ENCODE data around the gene RELL1. TPM values are rescaled to one million over a fixed set of nuclear protein-coding genes. Genes with fewer than 3 reads are reported as not detected.
A peak's percentile ranks its signal among the peaks of the same experiment; 100 is the strongest.

Gene RELL1, protein sequence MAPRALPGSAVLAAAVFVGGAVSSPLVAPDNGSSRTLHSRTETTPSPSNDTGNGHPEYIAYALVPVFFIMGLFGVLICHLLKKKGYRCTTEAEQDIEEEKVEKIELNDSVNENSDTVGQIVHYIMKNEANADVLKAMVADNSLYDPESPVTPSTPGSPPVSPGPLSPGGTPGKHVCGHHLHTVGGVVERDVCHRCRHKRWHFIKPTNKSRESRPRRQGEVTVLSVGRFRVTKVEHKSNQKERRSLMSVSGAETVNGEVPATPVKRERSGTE
- total RNA-seq = 10 to 100 TPM; 41.9 to 43.2 TPM

DNA sequence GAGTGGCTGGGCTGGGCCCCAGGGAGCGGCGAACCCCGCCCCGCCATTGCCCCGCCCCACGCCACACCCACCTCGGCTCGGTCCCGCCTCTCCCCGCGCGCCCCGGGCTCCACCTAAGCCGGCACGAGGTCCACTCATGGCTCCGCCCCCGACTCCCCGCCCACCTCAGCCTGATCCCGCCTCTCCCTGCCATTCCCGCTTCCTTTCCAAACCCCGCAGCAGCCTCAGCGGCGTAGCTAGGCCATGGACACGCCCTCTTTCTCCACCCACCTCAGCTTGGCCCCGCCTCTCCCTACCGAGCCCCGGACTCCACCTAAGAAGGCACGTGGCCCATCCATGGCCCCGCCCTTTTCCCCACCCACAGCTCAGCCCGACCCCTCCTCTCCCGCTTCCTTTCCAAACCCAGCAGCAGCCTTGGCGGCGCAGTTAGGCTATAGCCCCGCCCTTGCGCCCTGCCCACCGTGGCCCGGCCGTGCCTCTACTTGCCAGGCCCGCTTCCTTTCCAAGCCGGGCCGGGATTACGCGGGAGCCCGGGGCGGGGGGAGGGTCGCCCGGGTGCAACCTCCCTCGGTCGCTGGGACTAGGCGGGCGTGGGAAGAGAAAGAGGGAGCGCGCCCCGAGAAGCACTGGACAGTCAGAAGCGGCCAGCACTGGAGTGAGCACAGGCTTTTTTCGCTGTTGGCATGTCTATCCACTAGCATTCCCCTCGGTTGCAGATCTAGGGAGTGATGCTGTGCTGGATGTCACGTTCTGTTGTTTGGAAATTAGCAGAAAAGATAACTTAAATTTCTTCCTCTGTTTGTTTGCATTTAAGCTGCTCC, at the start of gene RELL1:
RELL1 (minus strand) TSS at position 4 of the 821 bp plus-strand sequence. CDS start 89 bp downstream, outside the sequence.
- Mint-ChIP-seq H3K4me3 (peak within 1 kb of the TSS; percentile 94), H3K27ac (peak within 1 kb of the TSS; percentile 94), H3K9me3 (ENCODE audit: insufficient read depth) (no peaks in the 10 kb centered on the region), H3K36me3 (ENCODE audit: low read depth) (peaks cover 30% of the 10 kb centered on the region), H3K4me1 (ENCODE audit: low read depth) (peaks cover 40% of the 10 kb centered on the region), H3K27me3 (ENCODE audit: low read depth) (peaks cover 4% of the 10 kb centered on the region)
- CTCF ChIA-PET = interaction anchor here (0.6 to 1.4 kb wide), 5 partner anchors 11 to 118 kb away, joined by 3 to 6 read pairs (median 4); no protein-coding TSS in a partner anchor
- DNase-seq = peak; percentile 100
- peak; percentile 85 for ATAC-seq
- POLR2A ChIA-PET = interaction anchor here (0.7 to 1.0 kb wide), 2 partner anchors 13 to 80 kb away, joined by 3 read pairs; no protein-coding TSS in a partner anchor

DNA sequence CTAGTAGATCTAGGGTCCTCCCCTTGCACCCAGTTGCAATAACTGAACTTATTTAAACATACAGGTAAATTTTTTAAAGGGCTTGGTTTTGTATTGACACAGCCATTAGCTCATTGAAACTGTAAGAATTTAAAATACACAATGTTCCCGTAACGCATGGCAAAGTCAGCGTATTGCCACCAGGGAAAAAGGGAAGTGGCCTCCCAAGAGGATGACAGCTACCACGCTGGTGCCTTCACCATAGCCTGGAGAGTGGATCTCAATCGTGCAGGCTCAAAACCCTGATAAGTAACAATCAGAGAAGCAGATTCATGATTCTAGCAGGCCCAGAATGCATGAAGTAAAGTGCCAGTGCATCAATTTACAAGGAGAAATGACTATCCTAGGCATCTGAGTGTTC, 49.4 kb upstream of the RELL1 start:
- no peak for ATAC-seq
- POLR2A ChIA-PET = no interaction called here
- H3K9me3 Mint-ChIP-seq (ENCODE audit: insufficient read depth) = no peaks in the 10 kb centered on the region
- DNase-seq = no peak
- CTCF ChIA-PET = no interaction called here
- H3K4me1 Mint-ChIP-seq (ENCODE audit: low read depth) = no peaks in the 10 kb centered on the region
- peaks cover 3% of the 10 kb centered on the region for H3K27me3 Mint-ChIP-seq (ENCODE audit: low read depth)
- H3K36me3 Mint-ChIP-seq (ENCODE audit: low read depth) = no peaks in the 10 kb centered on the region
- H3K4me3 Mint-ChIP-seq = no peak overlapping the region
- no peak overlapping the region for H3K27ac Mint-ChIP-seq

DNA sequence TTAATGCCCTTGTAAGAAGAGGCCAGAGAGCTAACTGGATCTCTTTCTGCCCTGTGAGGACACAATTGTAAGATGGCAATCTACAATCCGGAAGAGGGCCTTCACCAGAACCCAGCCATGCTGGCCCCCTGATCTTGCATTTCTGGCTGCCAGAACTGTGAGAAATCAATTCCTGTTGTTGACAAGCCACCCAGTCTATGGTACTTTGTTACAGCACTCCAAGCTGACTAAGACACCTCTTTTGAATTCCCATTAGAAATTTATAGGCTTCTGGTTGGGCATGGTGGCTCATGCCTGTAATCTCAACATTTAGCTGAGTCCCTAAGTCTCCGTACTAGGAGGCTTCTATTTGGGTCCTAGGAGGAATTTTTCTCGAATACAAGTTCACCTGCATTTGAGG, 48.8 kb upstream of the RELL1 start:
- Mint-ChIP-seq H3K27ac (no peak overlapping the region), H3K4me1 (ENCODE audit: low read depth) (no peaks in the 10 kb centered on the region), H3K4me3 (no peak overlapping the region), H3K27me3 (ENCODE audit: low read depth) (no peaks in the 10 kb centered on the region), H3K36me3 (ENCODE audit: low read depth) (no peaks in the 10 kb centered on the region), H3K9me3 (ENCODE audit: insufficient read depth) (no peaks in the 10 kb centered on the region)
- POLR2A ChIA-PET = no interaction called here
- ATAC-seq (no peak), DNase-seq (no peak)
- CTCF ChIA-PET = no interaction called here

DNA sequence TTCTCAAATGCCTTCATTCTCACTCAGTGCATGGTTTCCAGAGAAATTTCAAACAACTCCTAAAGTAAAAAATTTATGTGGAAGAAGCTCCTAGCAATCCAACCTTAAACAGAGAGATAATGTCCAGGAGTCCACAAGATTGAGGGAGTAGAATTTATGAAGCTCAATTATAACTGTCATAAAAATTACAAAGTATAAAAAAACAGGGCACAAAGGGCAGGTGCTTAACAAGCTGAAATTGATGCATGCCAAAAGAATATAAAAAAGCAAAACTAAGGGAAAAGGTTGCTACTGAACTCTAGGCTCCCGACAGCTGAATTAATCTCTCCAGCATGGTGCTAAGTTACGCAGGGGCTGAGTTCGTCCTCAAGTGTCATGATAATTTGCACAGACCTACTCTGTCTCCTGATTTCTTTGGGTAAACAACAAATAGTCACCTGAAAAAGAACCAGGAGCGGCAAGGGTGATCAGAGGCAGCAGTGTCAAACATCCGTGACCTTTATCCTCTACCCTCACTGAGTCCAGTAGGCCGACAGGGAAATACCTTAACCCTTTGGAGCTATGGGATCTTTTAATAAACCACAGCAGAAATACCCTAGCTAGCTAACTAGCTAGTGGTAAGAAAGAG, 47.2 kb upstream of the RELL1 start:
- H3K9me3 Mint-ChIP-seq (ENCODE audit: insufficient read depth) = no peaks in the 10 kb centered on the region
- no peak overlapping the region for H3K4me3 Mint-ChIP-seq
- no peaks in the 10 kb centered on the region for H3K4me1 Mint-ChIP-seq (ENCODE audit: low read depth)
- H3K27ac Mint-ChIP-seq = no peak overlapping the region
- no peak for DNase-seq
- POLR2A ChIA-PET = no interaction called here
- CTCF ChIA-PET = no interaction called here
- H3K27me3 Mint-ChIP-seq (ENCODE audit: low read depth) = no peaks in the 10 kb centered on the region
- H3K36me3 Mint-ChIP-seq (ENCODE audit: low read depth) = no peaks in the 10 kb centered on the region
- ATAC-seq = no peak

DNA sequence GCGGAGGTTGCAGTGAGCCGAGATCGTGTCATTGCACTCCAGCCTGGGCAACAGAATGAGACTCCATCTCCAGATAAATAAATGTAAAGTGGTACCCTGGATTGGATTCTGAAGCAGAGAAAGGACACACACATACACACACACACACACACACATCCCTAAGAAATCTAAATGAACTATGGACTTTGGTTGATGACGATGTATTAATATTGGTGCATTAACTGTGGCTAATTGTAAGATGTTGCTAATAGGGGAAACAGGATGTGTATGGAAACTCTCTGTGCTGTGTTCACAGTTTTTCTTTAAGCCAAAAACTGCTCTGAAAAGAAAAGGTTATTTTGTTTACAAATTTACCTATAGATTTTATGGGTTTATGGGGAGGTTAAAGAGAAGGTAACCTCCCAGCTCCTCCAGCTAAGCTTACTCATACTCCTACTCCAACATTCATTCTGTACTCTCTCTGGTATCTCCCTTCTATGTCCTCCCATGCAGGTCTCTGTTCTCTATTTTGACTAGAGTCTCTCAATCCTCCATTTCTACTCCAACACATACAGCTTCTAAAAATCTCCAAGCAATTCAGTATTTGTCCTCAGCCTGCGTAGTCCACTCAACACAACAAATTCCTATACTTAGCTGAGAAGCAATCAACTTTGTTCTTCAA, 46.5 kb upstream of the RELL1 start:
- no peak overlapping the region for H3K27ac Mint-ChIP-seq
- no peaks in the 10 kb centered on the region for H3K9me3 Mint-ChIP-seq (ENCODE audit: insufficient read depth)
- ChIA-PET CTCF (no interaction called here), POLR2A (no interaction called here)
- H3K36me3 Mint-ChIP-seq (ENCODE audit: low read depth) = no peaks in the 10 kb centered on the region
- H3K27me3 Mint-ChIP-seq (ENCODE audit: low read depth) = no peaks in the 10 kb centered on the region
- peaks cover 6% of the 10 kb centered on the region for H3K4me1 Mint-ChIP-seq (ENCODE audit: low read depth)
- H3K4me3 Mint-ChIP-seq = no peak overlapping the region
- ATAC-seq (no peak), DNase-seq (no peak)

DNA sequence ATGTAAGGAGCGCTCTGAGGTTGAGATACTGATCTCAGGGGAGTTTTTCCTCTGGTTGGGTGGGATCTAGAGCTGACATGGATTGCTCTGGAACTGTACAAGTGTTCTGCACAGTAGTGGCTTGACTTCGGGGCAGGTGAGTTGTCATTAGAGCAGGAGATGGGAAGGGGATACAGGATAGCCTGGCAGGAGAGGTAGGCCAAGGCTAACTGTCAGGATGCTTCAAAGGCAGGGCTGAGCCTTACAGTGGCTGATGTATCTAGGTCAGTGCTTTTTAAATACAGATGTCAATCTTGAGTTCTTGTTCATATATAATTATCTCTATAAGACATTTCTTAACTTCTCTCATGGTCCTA, 43.5 kb upstream of the RELL1 start:
- ChIA-PET POLR2A (no interaction called here), CTCF (interaction anchor here (1.0 to 1.3 kb wide), 2 partner anchors 47 to 127 kb away, joined by 3 read pairs; no protein-coding TSS in a partner anchor)
- Mint-ChIP-seq H3K27me3 (ENCODE audit: low read depth) (no peaks in the 10 kb centered on the region), H3K27ac (no peak overlapping the region), H3K4me1 (ENCODE audit: low read depth) (peaks cover 8% of the 10 kb centered on the region), H3K36me3 (ENCODE audit: low read depth) (no peaks in the 10 kb centered on the region), H3K9me3 (ENCODE audit: insufficient read depth) (no peaks in the 10 kb centered on the region), H3K4me3 (no peak overlapping the region)
- DNase-seq (no peak), ATAC-seq (no peak)

DNA sequence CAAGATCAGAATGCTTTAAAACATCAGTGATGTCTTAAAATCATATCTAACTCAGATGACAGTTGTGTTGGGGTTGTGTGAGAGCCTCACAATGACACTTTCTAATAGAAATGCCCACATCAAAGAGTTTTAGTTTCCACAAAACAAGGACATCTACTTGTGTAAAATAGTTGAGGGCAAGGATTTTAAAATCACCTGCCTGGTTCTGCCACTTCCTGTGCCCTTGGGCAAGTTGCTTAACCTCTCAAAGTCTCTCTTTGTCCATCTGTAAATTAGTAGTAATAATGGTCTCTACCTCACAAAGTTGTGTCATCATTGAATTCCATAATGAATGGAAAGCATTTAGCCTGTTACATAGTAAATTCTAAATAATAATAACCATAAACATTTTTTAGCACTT, 41.9 kb upstream of the RELL1 start:
- ATAC-seq (no peak), DNase-seq (no peak)
- ChIA-PET CTCF (no interaction called here), POLR2A (no interaction called here)
- no peak overlapping the region for H3K4me3 Mint-ChIP-seq
- no peak overlapping the region for H3K27ac Mint-ChIP-seq
- peaks cover 9% of the 10 kb centered on the region for H3K4me1 Mint-ChIP-seq (ENCODE audit: low read depth)
- H3K36me3 Mint-ChIP-seq (ENCODE audit: low read depth) = no peaks in the 10 kb centered on the region
- H3K9me3 Mint-ChIP-seq (ENCODE audit: insufficient read depth) = no peaks in the 10 kb centered on the region
- H3K27me3 Mint-ChIP-seq (ENCODE audit: low read depth) = no peaks in the 10 kb centered on the region

DNA sequence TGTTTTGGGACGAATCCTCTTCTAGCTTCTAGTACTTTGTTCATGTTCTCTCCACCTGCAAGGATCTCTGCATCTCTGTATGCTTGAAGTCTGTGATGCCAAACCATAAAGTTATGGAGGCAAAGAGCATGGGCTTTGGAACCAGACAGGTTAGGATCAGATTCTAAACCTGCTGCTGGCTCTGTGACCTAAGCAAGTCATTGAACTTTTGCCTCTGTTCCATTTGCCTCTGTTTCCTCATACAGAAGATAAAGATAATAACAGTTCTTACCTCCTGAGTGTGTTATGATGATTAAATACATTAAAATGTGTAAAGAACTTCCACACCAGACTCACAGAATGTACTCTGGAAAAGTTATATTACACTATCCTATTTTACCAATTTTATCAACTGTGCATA, 41.5 kb upstream of the RELL1 start:
- Mint-ChIP-seq H3K4me1 (ENCODE audit: low read depth) (peaks cover 13% of the 10 kb centered on the region), H3K27ac (no peak overlapping the region)
- CTCF ChIA-PET = no interaction called here

DNA sequence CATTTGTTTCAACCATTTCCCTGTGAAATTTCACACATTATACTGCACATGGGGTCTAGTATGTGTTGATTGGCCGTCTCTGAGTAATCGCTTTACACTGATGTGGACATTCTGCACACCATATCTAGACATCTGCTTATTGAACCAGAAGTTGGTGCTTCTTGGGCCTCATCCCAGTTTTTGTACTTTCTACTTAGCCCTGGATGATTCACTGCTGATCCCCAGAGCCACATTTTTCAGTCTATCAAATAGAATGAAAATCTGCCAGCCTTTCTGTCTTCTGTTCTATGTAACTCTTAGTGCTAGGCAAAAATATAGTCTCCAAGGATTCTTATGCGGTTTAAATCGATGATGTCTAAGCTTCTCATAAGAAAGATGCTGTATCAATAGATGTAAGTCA, 40.5 kb upstream of the RELL1 start:
- DNase-seq = no peak
- ChIA-PET POLR2A (no interaction called here), CTCF (no interaction called here)
- Mint-ChIP-seq H3K9me3 (ENCODE audit: insufficient read depth) (no peaks in the 10 kb centered on the region), H3K27ac (no peak overlapping the region), H3K4me3 (no peak overlapping the region), H3K4me1 (ENCODE audit: low read depth) (peaks cover 22% of the 10 kb centered on the region), H3K27me3 (ENCODE audit: low read depth) (no peaks in the 10 kb centered on the region), H3K36me3 (ENCODE audit: low read depth) (no peaks in the 10 kb centered on the region)
- no peak for ATAC-seq

More for the DNA sequence above, 41.5 kb upstream of the RELL1 start:
- no peak for DNase-seq
- H3K4me3 Mint-ChIP-seq = no peak overlapping the region
- H3K27me3 Mint-ChIP-seq (ENCODE audit: low read depth) = no peaks in the 10 kb centered on the region
- H3K9me3 Mint-ChIP-seq (ENCODE audit: insufficient read depth) = no peaks in the 10 kb centered on the region
- POLR2A ChIA-PET = no interaction called here
- no peak for ATAC-seq
- H3K36me3 Mint-ChIP-seq (ENCODE audit: low read depth) = no peaks in the 10 kb centered on the region

DNA sequence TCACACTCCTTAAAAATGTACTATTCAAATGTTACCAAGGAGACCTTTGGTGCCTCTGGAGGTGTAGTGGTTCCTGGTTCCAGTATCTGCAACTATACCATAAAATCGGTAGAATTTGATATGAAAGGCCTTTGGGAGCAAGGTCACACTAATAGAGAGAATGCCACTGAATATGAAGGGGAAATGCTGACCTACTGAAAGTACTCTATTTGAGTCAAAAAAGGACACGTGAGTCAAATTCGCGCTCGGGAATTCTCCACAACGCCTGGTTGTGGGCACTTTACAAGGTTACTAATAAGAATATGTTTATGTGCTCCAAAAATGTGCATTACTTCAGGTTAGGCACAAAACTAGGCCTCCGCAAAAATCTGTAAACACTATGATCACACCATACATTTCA, 39.5 kb upstream of the RELL1 start:
- H3K36me3 Mint-ChIP-seq (ENCODE audit: low read depth) = no peaks in the 10 kb centered on the region
- POLR2A ChIA-PET = no interaction called here

DNA sequence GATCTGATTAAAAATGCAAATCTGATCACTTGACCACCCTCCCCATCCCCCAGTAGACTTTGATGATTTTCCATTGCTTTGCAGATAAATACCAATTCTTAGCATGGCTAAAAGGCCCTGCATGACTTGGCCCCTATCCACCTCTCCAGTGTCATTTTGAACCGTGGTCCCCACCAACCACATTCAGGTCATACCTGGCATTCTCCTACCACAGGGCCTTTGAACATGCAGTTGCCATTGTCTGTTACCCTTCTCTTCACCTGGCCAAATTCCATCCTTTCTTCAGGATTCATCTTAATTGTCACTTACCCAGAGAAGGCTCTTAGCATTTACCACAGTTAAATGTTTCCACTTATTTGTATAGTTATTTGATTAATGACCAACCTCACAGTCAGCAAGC, 36.9 kb upstream of the RELL1 start:
- Mint-ChIP-seq H3K27me3 (ENCODE audit: low read depth) (no peaks in the 10 kb centered on the region), H3K4me3 (no peak overlapping the region), H3K27ac (no peak overlapping the region), H3K4me1 (ENCODE audit: low read depth) (peaks cover 21% of the 10 kb centered on the region), H3K9me3 (ENCODE audit: insufficient read depth) (no peaks in the 10 kb centered on the region), H3K36me3 (ENCODE audit: low read depth) (no peaks in the 10 kb centered on the region)
- ChIA-PET POLR2A (no interaction called here), CTCF (no interaction called here)
- ATAC-seq (no peak), DNase-seq (no peak)

More for the DNA sequence above, 39.5 kb upstream of the RELL1 start:
- Mint-ChIP-seq H3K27me3 (ENCODE audit: low read depth) (no peaks in the 10 kb centered on the region), H3K27ac (no peak overlapping the region), H3K4me3 (no peak overlapping the region), H3K4me1 (ENCODE audit: low read depth) (peaks cover 22% of the 10 kb centered on the region), H3K9me3 (ENCODE audit: insufficient read depth) (no peaks in the 10 kb centered on the region)
- no peak for DNase-seq
- CTCF ChIA-PET = no interaction called here
- no peak for ATAC-seq
